Measurements from ENCODE around the gene ABHD12B.

DNA sequence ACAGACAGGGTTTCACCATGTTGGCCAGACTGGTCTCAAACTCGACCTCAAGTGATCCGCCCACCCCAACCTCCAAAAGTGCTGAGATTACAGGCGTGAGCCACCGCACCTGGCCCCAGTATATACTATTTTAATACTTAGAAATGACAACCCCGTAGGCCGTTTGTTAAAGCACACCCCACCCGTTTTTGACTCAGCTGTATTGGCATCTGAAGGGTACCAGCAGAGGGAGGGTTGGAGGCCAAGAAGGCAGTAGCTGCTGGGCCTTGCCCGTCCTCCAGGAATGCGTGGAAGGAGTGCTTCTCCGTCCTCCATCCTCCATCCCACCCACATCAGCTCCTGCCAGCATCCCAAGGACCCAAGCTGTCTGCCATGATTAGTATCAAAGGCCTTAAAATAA is 34.6 kb upstream of the ABHD12B start:
- TF ChIP-seq POLR2AphosphoS5 (IDR thresholded peaks at IDR 0.05; ENCODE audit: borderline replicate concordance, low read depth, low read length): no peak
- no peak for TF ChIP-seq EZH2 (IDR thresholded peaks at IDR 0.05)

Measured in SK-N-MC (cell line).